NCI-H2171 treated with DMSO at 0.1 percent for 48 hours (cell line): ENCODE results near the gene SMTNL1.
"Not testable (repeated sequence)": the region's sequence is repeated elsewhere in the genome, so short reads cannot be mapped to it uniquely, and the experiment has no call there.

ENCODE experiments used
- DNase-seq: peaks from one replicate; lab custom pipeline; 2025; lab: John Stamatoyannopoulos, UW

The SMTNL1 gene

GRCh38 chr11:57511741-57512430, 25.5 kb upstream of the SMTNL1 start:
- DNase-seq: no peak

DNA sequence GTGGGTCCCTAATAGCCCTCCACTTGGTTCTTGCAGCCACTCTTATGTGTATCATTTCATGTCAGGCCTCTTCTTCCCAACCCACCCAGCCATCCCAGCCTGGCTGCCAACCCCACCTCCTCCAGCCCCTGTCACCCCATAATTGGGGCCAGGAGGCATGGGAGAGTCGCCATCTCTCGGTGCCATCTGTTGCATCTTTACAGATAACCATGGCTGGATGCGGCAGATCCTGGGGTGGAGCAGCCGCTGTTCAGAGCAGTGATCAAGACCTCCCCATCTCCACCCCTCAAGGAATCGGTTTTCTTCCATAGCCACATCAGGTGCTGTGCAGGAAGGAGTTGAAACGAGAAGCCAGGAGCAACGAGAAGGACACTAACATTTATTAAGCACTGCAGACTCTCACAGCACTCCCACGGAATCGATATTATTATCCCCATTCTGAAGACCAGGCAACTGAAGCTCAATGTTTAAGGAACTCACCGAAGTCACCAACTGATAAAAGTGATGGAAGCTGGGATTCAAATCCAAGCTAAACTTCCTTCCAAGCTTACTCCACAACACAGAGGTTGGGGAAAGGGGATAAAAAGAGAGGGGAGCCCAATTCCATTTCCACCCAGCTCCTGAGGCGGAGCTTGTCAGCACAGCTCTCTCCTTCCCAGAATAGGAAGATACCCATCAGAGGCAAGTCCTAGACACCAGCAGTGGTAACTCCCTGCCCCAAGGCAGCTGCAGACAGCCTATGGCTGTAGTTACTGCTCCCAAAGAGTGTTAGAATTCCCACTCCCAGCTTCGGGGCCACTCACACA, 24.5 kb upstream of the SMTNL1 start:
- DNase-seq: no peak

- DNase-seq: no peak
Measured at GRCh38 chr11:57513452-57513795, 24.0 kb upstream of the SMTNL1 start.

DNA sequence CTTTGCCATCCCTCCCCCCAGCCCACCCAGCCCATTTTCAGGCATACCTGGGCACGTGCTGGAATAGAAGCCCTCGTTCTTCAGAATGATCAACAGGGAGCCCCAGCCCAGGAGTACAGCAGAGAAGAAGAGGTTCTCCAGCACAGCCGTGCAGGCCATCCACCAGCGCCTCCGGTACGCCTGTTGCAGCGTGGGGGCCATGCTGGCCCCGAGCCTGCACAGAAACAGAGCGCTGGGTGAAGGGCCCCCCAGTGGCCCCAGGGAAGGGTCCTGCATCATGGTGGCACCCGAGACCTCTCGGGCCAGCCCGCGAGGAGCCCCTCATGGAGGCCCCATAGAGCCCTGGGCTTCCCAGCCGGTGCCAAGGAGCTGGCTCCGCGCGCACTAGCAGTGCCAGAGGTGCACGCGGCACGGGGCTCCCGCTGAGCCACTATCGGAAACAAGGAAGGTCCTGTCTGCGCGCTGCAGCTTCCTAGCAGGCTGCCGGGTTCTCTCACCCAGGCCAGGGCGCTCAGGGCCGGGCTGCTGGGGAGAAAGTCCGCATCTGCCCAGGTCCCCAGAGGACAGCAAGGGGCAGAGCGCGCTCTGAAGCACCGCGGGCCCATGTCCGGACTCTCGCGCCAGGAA, 23.4 kb upstream of the SMTNL1 start:
- peak; percentile 54 for DNase-seq

GRCh38 chr11:57514538-57515331, 22.7 kb upstream of the SMTNL1 start:
- DNase-seq: peak; percentile 57

DNA sequence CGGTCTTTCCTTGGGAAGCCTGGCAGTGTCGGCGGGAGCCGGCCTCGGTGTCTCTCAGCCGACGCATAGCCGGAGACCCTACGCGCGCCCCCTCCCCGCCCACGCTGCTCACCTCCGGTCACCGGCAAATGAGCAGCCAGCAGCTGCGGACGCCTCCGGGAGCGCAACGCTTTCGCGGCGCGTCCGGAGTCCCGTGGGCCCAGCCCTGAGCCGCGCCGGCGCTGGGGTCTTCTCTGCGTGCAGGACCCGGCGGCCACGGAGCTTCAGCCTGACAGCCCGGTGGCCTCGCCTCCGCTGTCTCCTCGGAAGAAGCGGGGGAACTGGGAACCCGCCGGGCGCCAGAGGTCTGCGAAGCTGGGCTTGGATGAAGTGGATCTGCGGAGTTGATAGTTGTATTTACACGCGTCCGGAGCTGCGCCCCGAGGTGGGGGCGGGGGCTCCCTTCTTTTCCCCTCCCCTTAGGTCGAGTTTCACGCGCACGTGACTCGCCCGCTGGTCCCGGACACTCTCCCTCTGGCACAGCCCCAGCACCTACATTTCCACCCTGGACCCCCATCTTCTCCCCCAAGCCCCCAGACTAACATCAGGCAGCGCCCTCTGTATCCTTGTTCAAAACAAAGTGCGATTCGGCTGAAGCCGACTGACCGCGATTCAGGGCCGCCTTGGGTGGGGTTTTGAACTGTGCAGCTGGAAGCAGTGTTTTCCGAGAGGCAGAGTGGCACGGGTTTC, 21.9 kb upstream of the SMTNL1 start, which contains the start of gene SLC43A1:
TSS of gene SLC43A1 (minus strand) at position 371 of the 729 bp plus-strand sequence. CDS start 1,591 bp downstream, outside the sequence.
- DNase-seq: peak; percentile 52

GRCh38 chr11:57516061-57516443, 21.3 kb upstream of the SMTNL1 start:
- no peak for DNase-seq

DNA sequence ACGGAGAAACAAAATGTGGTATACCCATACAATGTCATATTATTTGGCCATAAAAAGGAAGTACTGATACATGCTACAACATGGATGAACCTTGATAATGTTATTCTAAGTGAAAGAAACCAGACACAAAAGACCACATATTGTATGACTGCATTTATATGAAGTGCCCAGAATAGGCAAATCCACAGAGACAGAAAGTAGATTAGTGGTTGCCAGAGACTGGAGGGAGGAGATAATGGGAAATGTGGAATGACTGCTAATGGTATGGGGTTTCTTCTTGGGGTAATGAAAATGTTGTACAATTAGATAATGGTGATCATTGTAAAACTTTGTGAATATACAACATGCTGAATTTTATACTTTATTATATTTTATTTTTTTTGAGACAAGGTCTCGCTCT, 16.3 kb upstream of the SMTNL1 start:
- no peak for DNase-seq

DNA sequence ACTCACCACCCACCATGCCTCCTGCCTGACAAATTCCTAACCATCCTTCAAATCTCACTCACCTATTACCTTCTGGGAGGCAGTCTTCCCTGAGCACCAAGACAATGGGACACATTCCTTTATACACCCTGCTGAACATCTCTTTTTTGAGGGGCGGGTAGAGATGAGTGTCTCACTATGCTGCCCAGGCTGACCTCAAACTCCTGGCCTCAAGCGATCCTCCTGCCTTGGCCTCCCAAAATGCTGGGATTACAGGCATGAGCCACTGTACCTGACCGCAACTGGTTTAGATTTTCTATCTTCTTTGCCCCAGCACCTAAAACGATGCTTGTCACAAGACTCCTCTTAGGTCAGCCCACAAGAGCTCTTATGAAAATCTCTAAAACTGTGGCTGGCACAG, 14.0 kb upstream of the SMTNL1 start:
- DNase-seq: no peak

- peak; percentile 69 for DNase-seq
Measured at GRCh38 chr11:57527056-57527631, 10.3 kb upstream of the SMTNL1 start.

DNA sequence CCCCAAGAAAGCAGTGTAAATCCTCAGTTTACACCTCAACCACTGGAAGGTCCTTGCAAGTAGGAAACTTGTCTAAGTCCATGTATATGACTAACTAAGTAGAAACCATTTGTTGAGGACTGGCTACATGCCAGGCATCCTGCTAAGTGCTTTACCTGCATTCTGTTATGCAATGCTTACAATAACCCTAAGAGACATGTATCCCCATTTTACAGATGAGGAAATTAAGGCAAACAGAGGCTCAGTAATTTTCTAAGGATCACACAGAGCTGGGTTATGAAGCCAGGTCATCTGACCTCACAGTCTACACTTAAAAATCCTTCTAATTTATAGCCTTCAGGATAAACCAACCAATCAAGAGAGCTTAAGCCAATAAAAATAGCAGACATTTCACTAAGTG, 8.4 kb upstream of the SMTNL1 start:
- DNase-seq: no peak

- DNase-seq: no peak
Measured at GRCh38 chr11:57530215-57530595, 7.2 kb upstream of the SMTNL1 start.

DNA sequence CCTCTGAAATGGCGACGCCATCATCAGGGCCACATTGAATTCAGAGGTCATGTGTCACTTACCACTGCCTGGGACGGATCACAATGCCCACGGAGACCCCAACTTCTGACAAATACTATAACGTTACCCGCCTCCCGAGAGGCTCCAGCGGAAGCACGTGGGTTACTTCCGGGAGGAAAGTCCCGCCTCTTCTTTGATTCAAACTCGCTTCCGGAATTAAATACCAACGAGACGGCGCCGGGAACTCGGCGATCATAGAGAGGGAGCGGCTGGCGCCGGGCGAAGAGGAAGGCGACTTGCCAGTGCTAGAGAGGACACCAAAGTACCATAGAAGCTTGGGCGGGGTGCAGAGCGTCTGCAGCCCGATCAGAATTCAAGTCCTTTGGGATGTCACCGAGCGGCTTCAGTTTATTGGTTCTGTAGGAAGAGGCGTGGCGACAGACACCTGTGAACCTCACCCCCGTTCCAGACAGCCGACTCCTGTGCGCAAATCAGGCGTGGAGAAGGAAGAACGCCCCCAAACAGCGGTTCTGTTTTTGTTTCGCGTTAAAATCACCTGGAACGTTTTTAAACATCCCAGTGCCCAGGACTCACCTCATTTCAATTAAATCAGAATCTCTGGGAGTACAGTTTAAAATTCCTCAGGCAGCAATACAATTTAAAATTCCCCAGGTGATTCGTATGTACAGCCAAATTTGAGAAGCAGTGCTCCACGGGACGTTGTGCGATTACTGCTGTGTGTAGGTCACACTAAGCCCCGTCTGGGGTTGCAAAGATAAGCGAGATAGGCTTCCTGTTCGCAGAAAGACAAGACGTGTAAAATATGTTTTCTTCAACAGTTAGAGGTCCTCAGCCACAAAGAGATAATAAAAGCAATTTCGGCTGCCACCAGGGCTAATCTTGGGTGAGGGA, 6.5 kb upstream of the SMTNL1 start, which contains the start of gene TIMM10:
TSS of gene TIMM10 (minus strand) at position 159 of the 912 bp plus-strand sequence. CDS start 565 bp downstream, outside the sequence.
- DNase-seq: peak; percentile 100

DNA sequence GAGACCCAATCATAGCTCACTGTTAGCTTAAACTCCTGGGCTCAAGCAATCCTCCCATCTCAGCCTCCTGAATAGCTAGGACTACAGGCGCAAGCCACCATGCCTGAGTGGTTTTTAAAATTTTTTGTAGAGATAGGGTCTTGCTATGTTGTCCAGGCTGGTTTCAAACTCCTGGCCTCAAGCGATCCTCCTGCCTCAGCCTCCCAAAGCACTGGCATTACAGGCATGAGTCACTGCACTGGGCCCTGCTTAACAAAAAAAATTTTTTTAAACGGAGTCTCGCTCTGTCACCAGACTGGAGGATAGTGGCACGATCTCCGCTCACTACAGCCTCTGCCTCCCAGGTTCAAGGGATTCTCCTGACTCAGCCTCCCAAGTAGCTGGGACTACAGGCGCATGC, 2.9 kb upstream of the SMTNL1 start:
- not testable (repeated sequence) for DNase-seq

DNA sequence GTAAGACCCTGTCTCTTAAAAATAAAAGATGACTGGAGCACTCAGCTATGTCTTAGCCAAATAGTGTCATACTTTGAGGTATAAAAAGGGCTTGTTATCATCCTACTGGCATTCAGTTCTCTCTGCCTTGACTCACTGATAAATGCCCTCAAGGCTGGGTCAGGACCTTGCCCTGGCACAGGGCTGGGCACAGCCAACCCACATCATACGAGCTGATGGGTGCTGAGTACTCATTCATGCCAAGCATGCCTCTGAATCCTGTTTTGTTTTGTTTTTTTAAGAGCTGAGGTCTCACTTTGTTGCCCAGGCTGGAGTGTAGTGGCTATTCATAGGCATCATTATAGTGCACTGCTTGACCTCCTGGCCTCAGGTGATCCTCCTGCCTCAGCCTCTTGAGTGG, 1.9 kb downstream of the SMTNL1 start:
- no peak for DNase-seq

DNA sequence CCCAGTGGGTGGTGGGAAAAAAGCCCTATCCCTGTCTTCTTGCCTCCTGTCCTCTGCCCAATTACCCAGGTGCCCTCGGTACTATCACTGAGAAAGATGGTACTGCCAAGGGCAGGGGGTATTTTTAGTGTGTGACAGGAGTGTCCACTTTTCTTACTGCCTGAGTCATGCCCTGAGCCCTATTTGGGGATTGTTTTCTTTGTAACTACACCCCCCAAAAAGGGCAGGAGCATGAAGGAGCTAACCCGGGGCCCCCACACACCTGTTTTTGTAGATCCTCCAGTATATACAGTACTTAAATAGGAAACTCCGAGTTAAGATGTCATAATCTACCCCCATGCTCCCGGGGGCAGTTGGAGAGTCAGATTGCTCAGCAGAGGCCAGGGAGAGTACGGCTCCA, 3.8 kb downstream of the SMTNL1 start:
- DNase-seq: no peak

DNA sequence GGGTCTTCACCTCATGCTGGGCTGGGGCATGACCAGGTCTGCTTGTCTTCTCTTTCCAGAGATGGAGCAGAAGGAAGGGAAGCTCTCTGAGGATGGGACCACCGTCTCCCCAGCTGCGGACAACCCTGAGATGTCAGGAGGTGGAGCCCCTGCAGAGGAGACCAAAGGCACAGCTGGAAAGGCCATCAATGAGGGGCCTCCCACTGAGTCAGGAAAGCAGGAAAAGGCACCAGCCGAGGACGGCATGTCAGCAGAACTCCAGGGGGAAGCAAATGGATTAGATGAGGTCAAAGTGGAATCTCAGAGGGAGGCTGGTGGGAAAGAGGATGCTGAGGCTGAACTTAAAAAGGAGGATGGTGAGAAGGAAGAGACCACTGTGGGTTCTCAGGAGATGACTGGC, 5.2 kb downstream of the SMTNL1 start:
- no peak for DNase-seq

GRCh38 chr11:57543593-57543992, 6.2 kb downstream of the SMTNL1 start:
- no peak for DNase-seq

GRCh38 chr11:57544566-57544965, 7.2 kb downstream of the SMTNL1 start:
- no peak for DNase-seq

DNA sequence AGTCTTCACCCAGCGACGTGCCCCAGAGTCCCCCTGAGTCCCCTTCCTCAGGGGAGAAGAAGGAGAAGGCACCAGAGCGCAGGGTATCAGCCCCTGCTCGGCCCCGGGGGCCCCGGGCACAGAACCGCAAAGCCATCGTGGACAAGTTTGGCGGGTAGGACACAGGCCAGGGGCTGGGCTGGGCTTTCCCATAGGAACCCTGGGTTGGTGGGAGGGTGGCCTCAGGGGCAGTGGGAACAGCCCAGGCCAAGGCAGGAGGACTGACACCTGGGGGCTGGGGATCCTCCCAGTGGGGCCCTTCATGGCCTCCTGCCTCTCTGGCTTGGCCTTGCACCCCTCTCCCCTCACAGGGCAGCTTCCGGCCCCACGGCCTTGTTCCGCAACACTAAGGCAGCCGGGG, 8.5 kb downstream of the SMTNL1 start:
- no peak for DNase-seq
